Activated CD4-positive, alpha-beta T cell treated with anti-CD3 and anti-CD28 coated beads, Interleukin-2, amount 50 U/mL, for 1 hour (primary cell): Measurements from ENCODE around the gene OR51G2.
"Not testable (repeated sequence)": the region's sequence is repeated elsewhere in the genome, so short reads cannot be mapped to it uniquely, and the experiment has no call there.

ENCODE experiments used
- DNase-seq: peaks from one replicate; pipeline ENCODE4 v3.0.0-alpha.2; 2020

The OR51G2 gene, protein sequence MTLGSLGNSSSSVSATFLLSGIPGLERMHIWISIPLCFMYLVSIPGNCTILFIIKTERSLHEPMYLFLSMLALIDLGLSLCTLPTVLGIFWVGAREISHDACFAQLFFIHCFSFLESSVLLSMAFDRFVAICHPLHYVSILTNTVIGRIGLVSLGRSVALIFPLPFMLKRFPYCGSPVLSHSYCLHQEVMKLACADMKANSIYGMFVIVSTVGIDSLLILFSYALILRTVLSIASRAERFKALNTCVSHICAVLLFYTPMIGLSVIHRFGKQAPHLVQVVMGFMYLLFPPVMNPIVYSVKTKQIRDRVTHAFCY

DNA sequence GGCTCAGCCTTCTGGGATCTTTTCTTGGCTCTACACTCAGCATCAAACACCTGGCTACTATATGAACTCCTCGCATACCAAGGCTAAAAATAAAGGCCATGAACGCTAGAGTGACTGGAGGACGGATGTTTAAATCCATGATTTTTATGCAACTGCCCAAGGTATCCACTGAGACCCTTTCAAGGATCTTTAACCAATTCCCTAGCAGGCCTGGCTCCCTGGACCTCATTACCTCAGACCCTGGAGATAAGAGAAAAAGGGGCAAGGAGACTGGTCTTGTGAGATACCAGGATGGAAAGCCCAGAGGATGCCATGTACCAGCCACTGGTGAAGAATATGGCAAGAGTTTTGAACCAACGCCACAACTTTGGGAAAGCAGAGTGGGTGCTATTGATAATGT, at the start of gene OR51G2:
Gene OR51G2, minus strand, starts transcription at position 101 of the 400 bp plus-strand sequence. CDS start 3,687 bp downstream, outside the sequence.
- DNase-seq: no peak

DNA sequence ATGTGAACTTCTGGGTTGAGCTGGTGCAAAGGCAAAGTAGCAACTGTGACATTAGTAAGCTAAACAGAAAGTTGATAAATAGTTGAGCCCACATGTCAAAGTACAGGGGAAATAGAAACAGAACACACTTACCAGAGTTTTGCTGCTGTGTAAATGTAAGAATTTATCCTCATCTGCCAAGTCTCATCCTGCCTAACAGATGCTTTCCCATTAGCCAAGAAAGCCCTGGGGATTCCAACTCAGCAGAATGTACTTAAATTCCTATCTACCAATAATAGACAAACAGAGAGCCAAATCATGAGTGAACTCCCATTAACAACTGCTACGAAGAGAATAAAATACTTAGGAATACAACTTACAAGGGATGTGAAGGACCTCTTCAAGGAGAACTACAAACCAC, 43.7 kb upstream of the OR51G2 start:
- DNase-seq: no peak

DNA sequence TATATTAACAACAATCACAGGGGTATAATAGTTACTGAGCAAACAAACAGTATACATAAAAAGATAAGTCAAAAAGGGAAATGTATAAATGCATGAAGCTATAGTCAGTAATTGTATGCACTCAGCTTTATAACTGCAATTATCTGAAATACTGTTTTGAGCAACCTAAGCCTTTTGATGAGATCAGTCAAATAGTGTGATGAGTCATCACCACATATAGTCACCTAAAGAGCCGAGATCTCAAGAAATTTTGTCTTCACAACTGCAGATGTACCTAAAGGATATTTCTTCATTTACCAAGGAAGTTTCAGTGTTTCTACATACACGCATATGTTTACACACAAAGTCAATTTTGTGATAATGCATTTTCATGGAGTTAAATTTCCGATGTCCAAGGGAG, 41.7 kb upstream of the OR51G2 start:
- no peak for DNase-seq

DNA sequence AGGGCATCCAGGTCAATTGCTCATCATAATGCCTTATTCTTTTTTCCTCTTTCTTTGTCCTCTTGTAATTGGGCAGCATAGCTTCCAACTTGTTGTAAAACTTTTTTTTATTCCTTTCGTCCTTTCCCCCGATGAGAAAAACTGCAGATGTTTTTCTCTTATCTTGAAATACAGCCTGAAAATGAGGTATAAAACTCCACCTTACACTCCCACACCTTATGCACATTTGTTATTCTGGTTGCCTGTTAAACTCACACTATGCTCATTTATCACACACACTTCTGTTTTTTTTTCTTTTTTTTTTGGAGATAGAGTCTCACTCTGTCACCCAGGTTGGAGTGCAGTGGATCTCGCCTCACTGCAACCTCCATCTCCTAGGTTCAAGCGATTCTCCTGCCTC, 38.2 kb upstream of the OR51G2 start:
- no peak for DNase-seq

DNA sequence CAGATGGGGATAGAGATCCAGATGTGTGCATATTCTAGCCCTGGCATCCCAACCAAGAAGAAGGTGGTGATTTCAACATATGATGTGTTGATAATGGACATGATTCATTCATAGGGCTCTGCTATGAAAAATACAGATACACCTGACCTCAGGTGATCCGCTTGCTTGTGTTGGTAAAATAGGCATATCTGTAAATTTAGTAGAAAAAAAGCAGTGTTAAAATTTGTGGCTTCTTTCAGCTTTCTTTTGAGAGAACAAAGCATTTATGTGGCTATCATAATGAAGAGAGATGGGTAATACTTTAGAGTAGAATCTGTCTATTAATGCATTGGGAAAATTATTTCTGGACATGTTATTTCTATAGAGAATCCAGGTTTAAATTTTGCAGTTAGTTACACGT, 36.5 kb upstream of the OR51G2 start, which contains the start of gene OR51A2:
Gene OR51A2, minus strand, starts transcription at position 101 of the 400 bp plus-strand sequence. Its CDS starts 0 bp downstream, at position 101.
- DNase-seq: not testable (repeated sequence)

DNA sequence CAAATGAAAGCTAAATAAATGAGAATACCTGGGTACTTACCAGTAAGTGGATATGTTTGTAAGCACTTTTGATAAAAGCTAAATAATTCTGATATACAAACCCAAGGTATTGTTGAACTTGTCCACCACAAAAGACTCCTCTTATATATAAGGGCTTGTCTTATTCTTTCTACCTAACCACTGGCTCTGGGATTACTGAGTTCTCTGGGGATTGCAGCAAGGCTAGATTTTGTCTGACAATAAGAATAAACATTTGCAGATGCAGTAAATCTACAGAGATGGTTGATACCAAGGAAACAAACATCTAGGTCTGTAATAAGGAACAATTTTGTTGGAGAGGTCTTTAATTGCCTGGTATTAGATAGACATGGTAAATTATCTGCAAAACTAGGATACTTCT, 28.4 kb upstream of the OR51G2 start, which contains the start of gene OR51A4:
Gene OR51A4, minus strand, starts transcription at position 101 of the 400 bp plus-strand sequence. CDS start 505 bp downstream, outside the sequence.
- DNase-seq: no peak

DNA sequence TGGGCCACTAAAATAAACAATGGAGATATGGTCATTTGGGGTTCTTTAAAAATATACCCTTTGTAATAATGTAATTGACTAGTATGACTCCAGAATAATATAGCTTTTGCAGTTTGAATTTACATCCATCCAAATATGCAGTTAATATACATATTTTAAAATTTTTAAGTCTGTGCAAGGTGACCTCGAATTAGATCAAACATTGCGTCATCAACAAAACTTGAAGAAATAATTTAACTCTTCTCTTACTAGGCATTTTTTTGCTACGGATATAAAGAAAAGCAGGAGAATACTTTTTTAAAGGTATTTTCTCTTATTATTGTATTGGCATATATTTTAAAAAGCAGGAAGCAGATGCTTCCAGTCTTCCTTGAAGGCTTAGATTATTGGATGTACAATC, 17.6 kb upstream of the OR51G2 start:
- DNase-seq: no peak

DNA sequence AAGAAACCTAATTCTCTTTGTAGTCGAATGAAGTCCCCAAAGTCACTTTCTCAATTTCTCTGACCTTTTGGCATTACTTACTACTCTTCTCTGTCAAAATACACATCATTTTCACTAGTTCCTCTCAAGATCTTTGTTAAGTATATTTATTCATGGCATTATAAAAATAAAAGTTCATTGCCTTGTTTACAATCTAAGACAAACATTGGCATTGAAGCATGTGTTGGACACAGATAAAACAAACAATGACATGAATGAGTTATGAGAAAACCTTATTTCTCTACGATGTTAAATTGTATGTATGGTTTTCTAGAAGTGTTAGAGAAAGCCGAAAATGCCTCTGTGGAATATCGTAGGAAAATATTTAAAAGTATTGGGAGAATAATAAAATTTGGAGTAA, 13.6 kb upstream of the OR51G2 start:
- DNase-seq: no peak

DNA sequence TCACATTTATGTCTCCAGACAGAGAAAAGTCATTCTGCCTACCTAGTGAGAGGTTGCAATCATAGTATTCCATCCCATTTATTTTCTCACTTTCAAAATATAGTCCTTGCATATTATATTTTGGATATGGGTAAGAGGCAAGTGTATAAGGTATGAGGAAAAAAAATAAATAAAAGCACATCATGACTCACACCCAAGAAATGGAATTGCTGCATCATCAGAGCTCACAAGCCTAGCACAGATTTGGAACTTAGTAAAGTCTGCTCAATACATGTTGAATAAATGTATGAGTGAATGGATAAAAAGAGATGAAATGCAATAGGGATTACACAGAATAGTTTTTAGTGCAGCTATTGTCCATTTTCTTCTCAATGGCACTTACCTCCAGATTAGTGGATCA, 7.5 kb upstream of the OR51G2 start:
- DNase-seq: no peak

DNA sequence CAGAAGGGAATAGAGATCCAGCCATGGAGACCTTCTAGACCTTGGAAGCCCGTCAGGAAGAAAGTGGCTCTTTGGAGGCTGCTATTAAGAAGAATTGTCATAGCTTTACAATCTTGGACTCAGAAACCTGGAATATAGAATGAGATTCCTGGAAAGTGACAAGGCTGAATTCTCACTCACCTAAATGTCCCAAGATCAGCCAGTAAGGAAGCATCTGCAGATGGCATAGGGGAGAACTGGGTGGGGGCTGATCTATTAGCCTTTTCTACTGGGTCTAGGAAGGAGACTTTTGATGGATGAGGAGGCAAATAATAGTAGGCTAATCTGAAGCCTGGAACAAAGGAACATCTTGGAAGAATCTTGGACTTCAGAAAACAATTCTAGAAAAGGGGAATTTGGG, 5.1 kb upstream of the OR51G2 start, which contains the start of gene OR51G1:
Gene OR51G1, minus strand, starts transcription at position 101 of the 400 bp plus-strand sequence. Its CDS starts 0 bp downstream, at position 101.
- no peak for DNase-seq

DNA sequence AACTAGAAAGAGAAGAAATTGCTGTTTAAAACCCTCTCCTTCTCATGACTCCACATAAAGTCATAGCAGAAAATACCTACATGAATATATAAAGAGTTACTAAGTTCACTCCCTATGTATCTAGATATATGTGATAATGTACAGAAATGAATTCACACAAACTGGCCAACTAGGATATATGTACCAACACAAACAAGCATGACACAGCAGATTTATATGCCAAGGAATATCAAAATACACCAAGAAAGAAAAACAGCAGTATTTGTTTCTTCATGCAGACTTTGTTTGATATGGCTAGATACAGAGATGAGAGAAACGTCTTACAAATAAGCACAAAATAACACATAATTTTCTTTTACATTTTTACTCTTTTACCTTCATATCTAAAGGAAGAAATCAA, 3.2 kb upstream of the OR51G2 start:
- no peak for DNase-seq

DNA sequence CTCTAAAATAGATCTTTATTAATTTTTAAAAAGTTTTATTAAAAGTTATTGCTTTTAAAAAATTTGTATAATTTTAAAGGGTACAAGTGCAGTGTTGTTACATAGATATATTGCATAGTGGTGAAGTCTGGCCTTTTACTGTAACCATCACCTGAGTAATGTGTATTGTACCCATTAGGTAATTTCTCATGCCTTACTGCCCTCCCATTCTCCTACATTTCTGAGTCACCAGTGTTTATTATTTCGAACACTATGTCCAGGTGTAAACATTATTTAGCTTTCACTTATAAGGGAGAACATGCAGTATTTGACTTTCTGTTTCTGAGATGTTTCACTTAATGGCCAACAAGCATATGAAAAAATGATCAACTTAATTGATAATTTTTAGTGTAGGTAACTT, 2.6 kb upstream of the OR51G2 start:
- DNase-seq: no peak

DNA sequence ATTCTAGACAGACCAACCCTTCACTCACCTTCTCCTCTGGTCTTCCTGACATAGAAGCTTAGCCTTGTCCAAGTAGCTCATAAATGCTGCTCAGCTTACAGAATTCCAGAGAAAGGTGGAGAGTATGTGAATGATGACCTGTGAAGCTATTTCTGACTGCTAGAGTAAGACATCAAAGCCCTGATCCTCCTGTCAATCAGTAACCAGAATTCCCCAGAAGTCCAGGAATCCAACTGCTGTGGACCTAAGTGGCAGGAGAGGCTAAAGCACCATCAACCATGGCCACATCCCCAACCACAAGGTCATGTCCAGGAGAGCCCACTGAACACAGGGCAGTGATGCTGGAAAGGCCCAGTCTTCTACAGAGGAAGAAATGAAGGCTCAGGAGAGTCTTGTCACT, 2.6 kb downstream of the OR51G2 start:
- DNase-seq: no peak

DNA sequence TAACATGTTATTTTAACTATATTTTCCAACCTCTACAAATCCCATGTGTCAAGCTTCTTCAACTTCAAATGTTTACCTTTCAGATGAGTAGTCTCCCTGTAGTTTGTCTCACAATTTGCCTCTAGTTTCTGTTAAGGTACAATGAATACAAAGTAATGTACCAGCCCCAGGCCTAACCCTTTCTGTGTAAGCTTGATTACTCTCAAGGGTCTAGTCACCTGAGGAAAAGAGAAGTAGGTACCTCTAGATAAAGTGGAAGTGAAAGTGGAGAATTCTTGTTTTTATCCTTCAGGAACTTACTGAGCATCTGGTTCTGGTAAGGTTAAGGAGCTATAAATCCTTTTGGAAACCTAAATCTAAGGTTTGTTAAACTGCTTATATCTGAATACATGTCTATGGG, 15.7 kb downstream of the OR51G2 start, which contains the start of gene OR51A7:
Gene OR51A7, plus strand, starts transcription at position 300 of the 400 bp plus-strand sequence. CDS start 3,587 bp downstream, outside the sequence.
- DNase-seq: no peak

DNA sequence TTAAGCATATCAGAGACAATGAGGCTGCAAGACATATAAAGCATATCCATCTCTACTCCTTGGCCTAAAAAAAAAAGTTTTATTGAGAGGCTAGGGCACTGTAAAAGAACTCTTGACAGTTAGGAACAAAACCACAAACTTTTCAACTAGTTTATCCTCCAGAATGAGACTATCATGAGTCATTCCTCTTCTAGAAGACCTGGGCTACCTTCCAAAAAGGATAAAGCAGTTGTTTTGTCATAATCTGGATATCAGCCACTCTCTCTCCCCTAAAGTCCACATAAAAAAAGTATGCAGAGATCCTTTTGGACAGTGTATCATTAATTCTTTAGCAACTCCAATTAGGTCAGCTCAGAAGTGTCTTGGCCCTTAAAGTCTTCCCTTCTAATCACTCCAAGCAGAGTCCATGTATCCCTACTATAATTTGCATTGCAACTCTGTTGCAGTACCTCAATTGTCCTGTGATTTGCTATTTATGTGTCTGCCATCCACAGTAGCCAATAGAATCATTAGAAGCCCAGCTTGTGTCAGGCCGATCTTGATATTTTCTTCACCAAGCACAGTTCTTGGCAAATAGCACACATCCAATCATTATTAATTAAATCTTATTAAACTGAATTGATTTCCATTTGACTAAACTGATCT, 27.0 kb downstream of the OR51G2 start:
- no peak for DNase-seq

DNA sequence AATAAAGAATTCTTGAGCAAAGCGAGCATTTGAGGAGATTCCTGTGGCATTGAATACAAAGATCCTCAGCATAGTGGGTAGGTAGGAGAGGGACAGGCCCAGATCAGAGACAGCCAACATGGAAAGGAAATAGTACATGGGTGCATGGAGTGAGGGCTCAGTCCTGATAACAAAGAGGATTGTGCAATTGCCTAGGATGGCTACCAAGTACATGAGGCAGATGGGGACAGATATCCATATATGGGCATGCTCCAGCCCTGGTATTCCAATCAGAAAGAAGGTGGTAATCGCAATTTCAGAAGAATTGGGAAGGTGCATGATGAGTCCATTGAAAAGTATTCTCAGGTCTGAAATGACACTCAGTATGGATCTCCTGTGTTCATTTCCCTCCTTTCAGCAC, 28.9 kb downstream of the OR51G2 start:
- no peak for DNase-seq

DNA sequence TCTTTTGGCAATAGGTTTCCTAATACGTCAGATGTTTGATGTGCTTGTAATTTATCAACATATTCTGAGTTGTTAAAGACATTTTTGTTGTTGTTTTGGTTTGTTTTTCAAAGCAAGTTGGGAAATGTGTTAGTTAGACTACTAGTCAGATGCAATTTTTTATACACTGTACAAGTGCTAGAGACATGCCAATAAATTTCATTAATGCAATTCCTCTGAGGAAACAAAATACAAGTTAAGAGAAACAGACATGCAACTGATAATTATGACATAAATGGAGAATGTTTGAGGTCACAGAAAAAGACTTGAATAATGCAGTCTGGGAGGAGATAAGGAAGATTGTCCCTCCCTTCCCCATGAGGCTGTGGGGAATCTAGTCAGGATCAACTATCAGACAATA, 31.6 kb downstream of the OR51G2 start:
- DNase-seq: no peak

DNA sequence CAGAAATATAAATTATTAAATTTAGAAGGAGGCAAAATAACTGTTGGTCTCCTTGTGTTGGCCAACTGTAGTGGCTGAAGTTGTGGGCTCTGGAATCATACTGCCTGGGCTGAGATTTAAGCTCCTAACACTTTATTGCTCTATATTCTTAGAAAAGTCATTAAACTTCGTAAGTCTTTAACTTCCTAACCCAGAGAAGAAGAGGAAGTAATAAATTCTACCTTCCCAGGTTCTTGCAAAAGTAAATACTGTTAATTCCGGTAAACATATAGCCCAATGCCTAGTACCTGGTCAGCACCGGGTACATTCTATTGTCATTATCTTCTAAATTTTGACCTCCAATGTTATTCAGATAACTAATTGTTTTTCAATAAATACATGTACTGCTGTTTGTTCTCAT, 33.0 kb downstream of the OR51G2 start:
- DNase-seq: no peak

DNA sequence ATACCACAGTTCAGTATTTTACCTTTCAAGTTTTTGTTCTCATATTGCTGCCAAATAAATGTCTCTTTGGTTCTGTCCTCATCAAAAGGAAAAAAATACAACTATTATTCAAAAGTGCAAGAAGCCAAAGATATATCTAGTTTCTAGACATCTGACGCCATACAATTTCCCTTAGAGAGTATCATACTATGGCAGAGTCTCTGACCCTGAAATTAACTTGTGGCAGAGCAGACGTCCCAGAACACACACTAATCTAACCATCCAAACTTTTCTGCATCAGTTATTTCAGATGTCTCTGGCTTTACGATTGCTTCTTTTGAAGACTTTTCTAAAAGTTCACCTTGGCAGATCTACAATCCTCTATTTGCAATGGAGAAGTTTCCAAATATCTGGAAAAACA, 34.8 kb downstream of the OR51G2 start:
- DNase-seq: no peak

DNA sequence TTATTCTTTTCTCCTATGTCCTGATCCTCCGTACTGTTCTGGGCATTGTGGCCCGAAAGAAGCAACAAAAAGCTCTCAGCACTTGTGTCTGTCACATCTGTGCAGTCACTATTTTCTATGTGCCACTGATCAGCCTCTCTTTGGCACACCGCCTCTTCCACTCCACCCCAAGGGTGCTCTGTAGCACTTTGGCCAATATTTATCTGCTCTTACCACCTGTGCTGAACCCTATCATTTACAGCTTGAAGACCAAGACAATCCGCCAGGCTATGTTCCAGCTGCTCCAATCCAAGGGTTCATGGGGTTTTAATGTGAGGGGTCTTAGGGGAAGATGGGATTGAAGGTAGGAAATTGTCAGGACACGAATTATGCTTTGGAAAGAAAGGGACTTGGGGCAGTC, 36.6 kb downstream of the OR51G2 start:
- no peak for DNase-seq

DNA sequence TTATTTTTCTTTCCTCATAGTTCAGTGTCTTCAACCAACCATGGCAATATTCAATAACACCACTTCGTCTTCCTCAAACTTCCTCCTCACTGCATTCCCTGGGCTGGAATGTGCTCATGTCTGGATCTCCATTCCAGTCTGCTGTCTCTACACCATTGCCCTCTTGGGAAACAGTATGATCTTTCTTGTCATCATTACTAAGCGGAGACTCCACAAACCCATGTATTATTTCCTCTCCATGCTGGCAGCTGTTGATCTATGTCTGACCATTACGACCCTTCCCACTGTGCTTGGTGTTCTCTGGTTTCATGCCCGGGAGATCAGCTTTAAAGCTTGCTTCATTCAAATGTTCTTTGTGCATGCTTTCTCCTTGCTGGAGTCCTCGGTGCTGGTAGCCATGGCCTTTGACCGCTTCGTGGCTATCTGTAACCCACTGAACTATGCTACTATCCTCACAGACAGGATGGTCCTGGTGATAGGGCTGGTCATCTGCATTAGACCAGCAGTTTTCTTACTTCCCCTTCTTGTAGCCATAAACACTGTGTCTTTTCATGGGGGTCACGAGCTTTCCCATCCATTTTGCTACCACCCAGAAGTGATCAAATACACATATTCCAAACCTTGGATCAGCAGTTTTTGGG, 37.2 kb downstream of the OR51G2 start, which contains the start of gene OR51T1:
Gene OR51T1, plus strand, starts transcription at position 41 of the 641 bp plus-strand sequence. Its CDS starts 0 bp downstream, at position 41.
- no peak for DNase-seq

DNA sequence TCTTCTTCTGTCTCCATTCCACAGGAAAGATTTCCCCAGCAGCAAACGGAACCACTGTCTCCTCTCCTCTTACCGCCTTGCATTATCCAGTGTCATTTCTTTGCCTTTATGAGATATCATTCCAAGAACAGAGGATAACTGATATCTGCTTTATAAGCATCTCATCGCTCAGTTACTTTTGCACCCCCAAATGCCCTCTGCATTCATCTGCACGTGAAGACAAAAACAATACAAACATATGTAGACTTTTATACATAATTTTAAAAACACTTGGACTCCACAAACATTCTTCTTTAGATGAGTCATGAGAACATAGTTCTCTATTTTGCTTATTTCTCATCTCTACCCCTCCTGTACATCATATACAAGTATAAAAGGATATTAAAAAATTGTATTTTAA, 38.0 kb downstream of the OR51G2 start:
- DNase-seq: no peak

DNA sequence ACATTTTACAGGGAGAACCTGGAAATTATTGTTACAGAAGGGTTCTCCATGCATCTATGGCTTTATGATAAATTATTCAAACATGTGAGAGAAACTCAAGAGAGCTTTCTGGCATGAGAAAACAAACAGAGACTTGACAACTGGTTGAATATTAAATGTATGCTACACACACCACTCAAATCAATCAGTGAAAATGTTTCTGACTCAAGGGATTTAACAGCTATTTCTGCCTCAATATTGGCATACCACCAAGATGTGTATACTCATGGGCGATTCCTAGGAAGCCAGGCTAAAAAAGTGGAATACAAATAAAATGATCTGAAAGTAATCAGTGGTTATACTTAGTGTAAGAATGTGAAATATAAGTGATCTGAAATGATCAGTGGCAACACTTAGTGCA, 53.3 kb downstream of the OR51G2 start:
- DNase-seq: no peak

DNA sequence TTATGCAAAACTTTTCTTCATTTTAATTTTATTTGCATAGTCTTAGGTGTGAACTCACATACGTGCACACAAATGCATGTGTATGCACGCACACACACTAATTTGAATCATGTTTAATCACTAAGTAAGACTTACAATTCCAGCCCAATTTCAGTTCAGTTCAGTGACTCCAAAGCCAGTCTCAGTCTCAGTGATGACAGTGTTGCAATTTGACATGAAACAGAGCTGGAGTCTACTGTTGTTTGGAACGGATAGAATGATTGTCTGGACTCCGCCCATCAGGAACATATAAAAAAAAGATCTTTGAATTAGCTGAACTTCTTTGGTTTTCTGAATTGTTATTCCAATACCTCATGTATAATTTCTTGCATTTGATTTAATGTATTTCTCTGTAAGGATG, 55.3 kb downstream of the OR51G2 start:
- DNase-seq: no peak
